ENCODE data around the gene HYLS1.

GRCh38 chr11:125931668-125932067 lies 44.2 kb downstream of the HYLS1 start:
- TF ChIP-seq RHOXF2B (CRISPR knock-in tag; conservative IDR thresholded peaks at IDR 0.05), result no peak
- TF ChIP-seq ZBTB12 (CRISPR knock-in tag; IDR thresholded peaks at IDR 0.05), result no peak
- TF ChIP-seq THRA (IDR thresholded peaks at IDR 0.05), result no peak
- no peak for TF ChIP-seq CTCF (IDR thresholded peaks at IDR 0.05 in 2 of 3, conservative IDR thresholded peaks at IDR 0.05 in 1 of 3; ENCODE audit: insufficient read depth in 2 of 3, low read depth in 1 of 3, low read length in 3 of 3)
- no peak for TF ChIP-seq TAF15 (IDR thresholded peaks at IDR 0.05; ENCODE audit: low read depth, low read length)
- no peak for TF ChIP-seq ATF7 (IDR thresholded peaks at IDR 0.05)
- no peak for TF ChIP-seq E4F1 (CRISPR knock-in tag; IDR thresholded peaks at IDR 0.05; ENCODE audit: borderline replicate concordance)

Data from K562 (cell line).